DND-41 (cell line): ENCODE measurements around the gene LRTM2.
A peak's percentile ranks its signal among the peaks of the same experiment; 100 is the strongest.

ENCODE experiments used
- ATAC-seq: fragments of 200-7000 bp; cut with Tn5 transposase; 3 replicates; pipeline ENCODE4 v1.9.1; 2021; ENCODE audit warnings: low read depth; ENCODE audit not compliant: insufficient read depth
- DNase-seq: peaks from one replicate; pipeline ENCODE4 v3.0.0-alpha.2; 2020
- H2AFZ ChIP-seq: 2 replicates; pipeline ENCODE4 v1.6.0; 2012; ENCODE audit warnings: low read depth, low read length
- H3K27ac ChIP-seq: 2 replicates; pipeline ENCODE4 v1.5.1; 2012; ENCODE audit warnings: low read length, inconsistent platforms
- H3K27me3 ChIP-seq: fragments of 200-600 bp; sonication (generic); 2 replicates; pipeline ENCODE4 v1.6.0; 2012; ENCODE audit warnings: low read length, mild to moderate bottlenecking, inconsistent platforms; ENCODE audit not compliant: insufficient read depth, poor library complexity
- H3K36me3 ChIP-seq: 2 replicates; pipeline ENCODE4 v1.5.1; 2012; ENCODE audit warnings: low read length, inconsistent platforms; ENCODE audit not compliant: insufficient read depth
- H3K4me1 ChIP-seq: 2 replicates; pipeline ENCODE4 v1.5.1; 2012; ENCODE audit warnings: mild to moderate bottlenecking, low read length; ENCODE audit not compliant: insufficient read depth
- H3K4me2 ChIP-seq: 2 replicates; pipeline ENCODE4 v1.6.0; 2012; ENCODE audit warnings: mild to moderate bottlenecking, moderate library complexity, low read length, inconsistent platforms; ENCODE audit not compliant: insufficient read depth
- H3K4me3 ChIP-seq, 2 experiments: fragments of 200-600 bp in 1 of 2; shearing (Covaris generic) in 1 of 2; 2 replicates each; pipeline ENCODE4 v1.5.1; 2012 to 2016; ENCODE audit warnings: inconsistent platforms in 2 of 2, low read length in 2 of 2, mild to moderate bottlenecking in 2 of 2, low read depth in 1 of 2, moderate library complexity in 1 of 2
- H3K79me2 ChIP-seq: 2 replicates; pipeline ENCODE4 v1.6.0; 2012; ENCODE audit warnings: low read length, inconsistent platforms; ENCODE audit not compliant: insufficient read depth
- H3K9ac ChIP-seq: 2 replicates; pipeline ENCODE4 v1.6.0; 2012; ENCODE audit warnings: low read depth, mild to moderate bottlenecking, inconsistent platforms, low read length, moderate library complexity
- H3K9me3 ChIP-seq: 2 replicates; pipeline ENCODE4 v1.5.1; 2012; ENCODE audit warnings: low read length, moderate library complexity, mild to moderate bottlenecking, inconsistent platforms; ENCODE audit not compliant: insufficient read depth, severe bottlenecking
- H4K20me1 ChIP-seq: 2 replicates; pipeline ENCODE4 v1.6.0; 2012; ENCODE audit warnings: low read length; ENCODE audit not compliant: insufficient read depth
- CTCF ChIP-seq: IDR thresholded peaks from 2 replicates; pipeline ENCODE4 v1.5.1; 2012; ENCODE audit warnings: borderline replicate concordance, low read length, moderate library complexity, mild to moderate bottlenecking; ENCODE audit not compliant: poor library complexity, severe bottlenecking; ENCODE audit errors: extremely low read depth
- EZH2 ChIP-seq: IDR thresholded peaks from 3 replicates; pipeline ENCODE4 v1.6.1; 2012; ENCODE audit warnings: borderline replicate concordance, low read depth, mild to moderate bottlenecking, moderate library complexity, low read length, inconsistent platforms; ENCODE audit not compliant: severe bottlenecking

Gene LRTM2

GRCh38 chr12:1803736-1804135, 16.6 kb upstream of the LRTM2 start:
- H3K4me3 ChIP-seq: no peak overlapping the region
- TF ChIP-seq EZH2 (no peak), CTCF (no peak)
- no peaks in the 10 kb centered on the region for H3K9me3 ChIP-seq
- H3K9ac ChIP-seq: no peak overlapping the region
- no peak overlapping the region for H3K4me2 ChIP-seq
- H3K27ac ChIP-seq: no peak overlapping the region
- ATAC-seq: no peak
- H3K36me3 ChIP-seq: no peaks in the 10 kb centered on the region
- DNase-seq: no peak
- H3K27me3 ChIP-seq: no peaks in the 10 kb centered on the region
- peak overlapping the region; percentile 61; the same call in 1 of the 2 replicates for H2AFZ ChIP-seq
- H3K79me2 ChIP-seq: no peaks in the 10 kb centered on the region
- peaks cover 4% of the 10 kb centered on the region for H3K4me1 ChIP-seq
- H4K20me1 ChIP-seq: no peaks in the 10 kb centered on the region

GRCh38 chr12:1804545-1805332, 15.6 kb upstream of the LRTM2 start:
- H3K36me3 ChIP-seq: no peaks in the 10 kb centered on the region
- H3K4me2 ChIP-seq: no peak overlapping the region; the same call in 1 of the 2 replicates
- H3K27ac ChIP-seq: no peak overlapping the region
- H4K20me1 ChIP-seq: no peaks in the 10 kb centered on the region
- TF ChIP-seq CTCF (no peak), EZH2 (no peak)
- peak; percentile 99 for ATAC-seq
- no peak overlapping the region for H3K9ac ChIP-seq
- no peak overlapping the region for H3K4me3 ChIP-seq
- H3K9me3 ChIP-seq: no peaks in the 10 kb centered on the region
- peak; percentile 86 for DNase-seq
- H2AFZ ChIP-seq: peak overlapping the region; percentile 78; the same call in 1 of the 2 replicates
- peaks cover 4% of the 10 kb centered on the region for H3K4me1 ChIP-seq
- no peaks in the 10 kb centered on the region for H3K27me3 ChIP-seq
- H3K79me2 ChIP-seq: no peaks in the 10 kb centered on the region

GRCh38 chr12:1805441-1806081, 14.8 kb upstream of the LRTM2 start:
- Histone ChIP-seq H3K4me2 (no peak overlapping the region), H2AFZ (peak overlapping the region; percentile 78; the same call in 1 of the 2 replicates), H3K9ac (no peak overlapping the region), H3K27ac (no peak overlapping the region), H3K27me3 (no peaks in the 10 kb centered on the region), H3K9me3 (no peaks in the 10 kb centered on the region), H3K4me3 (no peak overlapping the region), H3K79me2 (no peaks in the 10 kb centered on the region), H3K36me3 (no peaks in the 10 kb centered on the region), H4K20me1 (no peaks in the 10 kb centered on the region), H3K4me1 (peaks cover 4% of the 10 kb centered on the region)
- no peak for ATAC-seq
- DNase-seq: no peak
- TF ChIP-seq EZH2 (no peak), CTCF (no peak)
